Ishikawa (cell line): Measurements from ENCODE around the gene DBF4B.
A peak's percentile ranks its signal among the peaks of the same experiment; 100 is the strongest.

Experiments used
- CEBPB ChIP-seq: IDR thresholded peaks from 2 replicates; pipeline ENCODE4 v1.6.1; 2012
- CREB1 ChIP-seq: IDR thresholded peaks from 2 replicates; pipeline ENCODE4 v1.6.1; 2012; ENCODE audit warnings: low read depth
- EGR1 ChIP-seq: IDR thresholded peaks from 2 replicates; pipeline ENCODE4 v1.6.1; 2012
- EP300 ChIP-seq: IDR thresholded peaks from 2 replicates; pipeline ENCODE4 v1.6.1; 2012; ENCODE audit warnings: borderline replicate concordance
- FOXM1 ChIP-seq: IDR thresholded peaks from 2 replicates; pipeline ENCODE4 v1.6.1; 2012; ENCODE audit warnings: low read depth, borderline replicate concordance
- NFIC ChIP-seq: IDR thresholded peaks from 2 replicates; pipeline ENCODE4 v1.6.1; 2012
- RAD21 ChIP-seq: IDR thresholded peaks from 2 replicates; pipeline ENCODE4 v1.6.1; 2012; ENCODE audit warnings: low read depth
- TAF1 ChIP-seq: IDR thresholded peaks from 2 replicates; pipeline ENCODE4 v1.6.1; 2012; ENCODE audit warnings: low read depth, mild to moderate bottlenecking
- TCF12 ChIP-seq: IDR thresholded peaks from 2 replicates; pipeline ENCODE4 v1.6.1; 2012; ENCODE audit warnings: low read depth
- TEAD4 ChIP-seq: IDR thresholded peaks from 2 replicates; pipeline ENCODE4 v1.6.1; 2012
- YY1 ChIP-seq: IDR thresholded peaks from 2 replicates; pipeline ENCODE4 v1.6.1; 2012; ENCODE audit warnings: low read depth
- ZBTB7A ChIP-seq: IDR thresholded peaks from 2 replicates; pipeline ENCODE4 v1.6.1; 2012; ENCODE audit warnings: low read depth
- TF ChIP-seq, protein P1 (sequence below): IDR thresholded peaks from 2 replicates; pipeline ENCODE4 v1.6.1; 2012
- TF ChIP-seq, protein P2 (sequence below): IDR thresholded peaks from 2 replicates; pipeline ENCODE4 v1.6.1; 2012; ENCODE audit warnings: low read depth, mild to moderate bottlenecking
- TF ChIP-seq, protein P3 (sequence below): IDR thresholded peaks from 2 replicates; pipeline ENCODE4 v1.6.1; 2012

Gene DBF4B

DNA sequence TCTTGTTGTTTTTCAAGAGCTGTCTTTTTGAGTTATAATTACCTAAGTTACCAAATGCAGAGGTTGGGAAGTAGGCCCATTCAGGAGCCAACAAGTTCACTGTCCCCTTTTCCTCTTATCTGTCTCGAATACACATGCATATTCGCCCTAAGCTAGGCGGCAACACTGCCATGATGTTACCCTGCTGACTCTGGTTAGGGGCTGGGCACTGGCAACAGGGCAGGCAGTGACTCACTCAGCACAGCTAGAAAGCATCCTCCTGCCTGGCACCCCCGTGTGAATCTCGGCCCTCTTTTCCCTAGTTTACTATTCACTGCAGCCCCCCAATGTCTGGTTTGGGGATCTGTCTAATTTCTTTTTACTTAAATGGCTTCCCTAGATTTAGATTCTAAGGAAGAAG is 13.8 kb downstream of the DBF4B start:
- TF ChIP-seq EP300, result no peak
- no peak for TF ChIP-seq TCF12
- no peak for TF ChIP-seq CEBPB
- no peak for TF ChIP-seq FOXM1
- TF ChIP-seq RAD21, result no peak
- TF ChIP-seq EGR1, result no peak
- no peak for TF ChIP-seq NFIC
- no peak for TF ChIP-seq TEAD4
- TF ChIP-seq, protein P1, sequence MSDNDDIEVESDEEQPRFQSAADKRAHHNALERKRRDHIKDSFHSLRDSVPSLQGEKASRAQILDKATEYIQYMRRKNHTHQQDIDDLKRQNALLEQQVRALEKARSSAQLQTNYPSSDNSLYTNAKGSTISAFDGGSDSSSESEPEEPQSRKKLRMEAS, result no peak
- no peak for TF ChIP-seq TAF1
- TF ChIP-seq CREB1, result no peak
- TF ChIP-seq, protein P2, sequence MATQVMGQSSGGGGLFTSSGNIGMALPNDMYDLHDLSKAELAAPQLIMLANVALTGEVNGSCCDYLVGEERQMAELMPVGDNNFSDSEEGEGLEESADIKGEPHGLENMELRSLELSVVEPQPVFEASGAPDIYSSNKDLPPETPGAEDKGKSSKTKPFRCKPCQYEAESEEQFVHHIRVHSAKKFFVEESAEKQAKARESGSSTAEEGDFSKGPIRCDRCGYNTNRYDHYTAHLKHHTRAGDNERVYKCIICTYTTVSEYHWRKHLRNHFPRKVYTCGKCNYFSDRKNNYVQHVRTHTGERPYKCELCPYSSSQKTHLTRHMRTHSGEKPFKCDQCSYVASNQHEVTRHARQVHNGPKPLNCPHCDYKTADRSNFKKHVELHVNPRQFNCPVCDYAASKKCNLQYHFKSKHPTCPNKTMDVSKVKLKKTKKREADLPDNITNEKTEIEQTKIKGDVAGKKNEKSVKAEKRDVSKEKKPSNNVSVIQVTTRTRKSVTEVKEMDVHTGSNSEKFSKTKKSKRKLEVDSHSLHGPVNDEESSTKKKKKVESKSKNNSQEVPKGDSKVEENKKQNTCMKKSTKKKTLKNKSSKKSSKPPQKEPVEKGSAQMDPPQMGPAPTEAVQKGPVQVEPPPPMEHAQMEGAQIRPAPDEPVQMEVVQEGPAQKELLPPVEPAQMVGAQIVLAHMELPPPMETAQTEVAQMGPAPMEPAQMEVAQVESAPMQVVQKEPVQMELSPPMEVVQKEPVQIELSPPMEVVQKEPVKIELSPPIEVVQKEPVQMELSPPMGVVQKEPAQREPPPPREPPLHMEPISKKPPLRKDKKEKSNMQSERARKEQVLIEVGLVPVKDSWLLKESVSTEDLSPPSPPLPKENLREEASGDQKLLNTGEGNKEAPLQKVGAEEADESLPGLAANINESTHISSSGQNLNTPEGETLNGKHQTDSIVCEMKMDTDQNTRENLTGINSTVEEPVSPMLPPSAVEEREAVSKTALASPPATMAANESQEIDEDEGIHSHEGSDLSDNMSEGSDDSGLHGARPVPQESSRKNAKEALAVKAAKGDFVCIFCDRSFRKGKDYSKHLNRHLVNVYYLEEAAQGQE, result no peak

DNA sequence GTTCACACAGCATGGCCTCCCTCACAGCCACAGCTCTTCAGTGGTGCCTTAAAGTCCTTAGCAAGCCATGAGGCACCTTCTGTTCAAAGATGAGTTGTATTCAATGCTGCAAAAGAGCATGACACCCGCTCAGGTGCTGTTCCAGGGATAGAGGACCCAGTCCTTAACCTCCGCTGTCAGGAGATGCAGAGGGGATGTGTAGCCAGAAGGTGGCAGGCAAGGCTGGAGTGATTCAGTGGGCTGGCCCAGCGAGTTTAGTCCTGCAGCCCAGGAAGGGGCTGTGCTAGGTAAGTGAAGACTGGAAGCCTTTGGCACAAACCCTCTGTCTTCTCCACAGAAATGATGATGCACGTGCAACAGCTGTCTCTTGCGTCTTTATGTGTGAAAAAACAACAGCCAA is 25.3 kb downstream of the DBF4B start:
- no peak for TF ChIP-seq FOXM1
- TF ChIP-seq CEBPB, result no peak
- TF ChIP-seq NFIC, result no peak
- peak; percentile 23; the same call in 1 of the 2 replicates for TF ChIP-seq RAD21
- TF ChIP-seq EP300, result no peak
- no peak for TF ChIP-seq TEAD4

DNA sequence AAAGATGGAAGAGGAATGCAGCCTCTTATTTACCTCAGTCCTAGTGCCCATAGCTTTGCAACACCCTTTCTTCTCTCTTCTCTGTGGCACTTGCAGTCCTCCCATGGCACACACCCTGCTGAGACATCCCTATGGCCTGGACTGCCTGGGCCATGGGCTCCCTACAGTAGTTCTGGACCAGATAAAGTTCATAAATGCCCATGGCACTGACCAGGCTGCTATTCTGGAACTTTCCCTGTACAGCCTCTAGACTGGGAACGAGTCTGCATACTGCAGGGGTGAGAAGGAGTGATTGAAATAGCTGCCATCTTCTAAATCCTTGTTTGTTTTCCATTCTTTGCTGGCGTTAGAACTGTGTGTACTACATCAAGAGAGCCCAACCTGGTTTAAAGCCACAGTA is 25.8 kb downstream of the DBF4B start:
- TF ChIP-seq CEBPB, result no peak
- no peak for TF ChIP-seq ZBTB7A
- TF ChIP-seq EP300, result no peak
- TF ChIP-seq EGR1, result no peak
- TF ChIP-seq TCF12, result no peak
- no peak for TF ChIP-seq TEAD4
- TF ChIP-seq RAD21, result no peak

DNA sequence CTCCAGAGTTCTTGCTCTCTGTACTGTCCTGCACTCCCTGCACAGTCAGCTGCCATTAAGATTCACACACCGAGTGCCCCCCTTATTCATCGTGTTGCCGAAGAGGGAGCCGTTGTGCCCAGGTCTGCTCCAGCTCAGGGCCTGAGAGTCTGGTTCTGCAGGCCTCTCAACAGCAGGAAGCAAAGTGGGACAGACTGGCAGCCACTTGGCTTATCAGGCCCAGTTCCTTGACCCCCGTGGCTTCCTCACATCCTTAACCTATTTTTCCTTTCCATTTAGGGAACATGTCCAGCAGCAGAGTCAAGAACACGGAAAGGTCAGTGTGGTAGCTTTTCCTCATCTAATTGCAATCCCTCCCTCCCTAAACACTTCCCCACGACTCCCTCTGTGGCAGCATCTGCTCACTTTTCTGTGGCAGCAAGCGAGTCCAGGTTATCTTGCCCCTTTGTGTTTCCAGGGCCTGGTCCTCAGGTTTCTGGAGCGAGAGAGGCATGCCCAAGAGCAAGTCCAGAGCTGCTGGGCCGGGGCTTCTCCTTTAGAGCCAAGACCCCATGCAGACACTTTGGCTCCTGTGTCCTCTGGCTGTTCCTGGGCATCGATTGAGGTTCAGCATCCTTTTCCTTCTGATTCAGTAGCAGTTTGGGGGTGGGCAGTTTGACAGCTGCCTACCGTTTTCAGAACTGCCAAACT is 28.2 kb downstream of the DBF4B start:
- no peak for TF ChIP-seq RAD21
- no peak for TF ChIP-seq ZBTB7A
- TF ChIP-seq, protein P1, result no peak
- no peak for TF ChIP-seq EGR1
- no peak for TF ChIP-seq CEBPB
- no peak for TF ChIP-seq FOXM1
- no peak for TF ChIP-seq NFIC
- no peak for TF ChIP-seq EP300
- TF ChIP-seq CREB1, result no peak
- TF ChIP-seq, protein P2, result no peak
- no peak for TF ChIP-seq TAF1
- TF ChIP-seq TCF12, result no peak
- TF ChIP-seq, protein P3, sequence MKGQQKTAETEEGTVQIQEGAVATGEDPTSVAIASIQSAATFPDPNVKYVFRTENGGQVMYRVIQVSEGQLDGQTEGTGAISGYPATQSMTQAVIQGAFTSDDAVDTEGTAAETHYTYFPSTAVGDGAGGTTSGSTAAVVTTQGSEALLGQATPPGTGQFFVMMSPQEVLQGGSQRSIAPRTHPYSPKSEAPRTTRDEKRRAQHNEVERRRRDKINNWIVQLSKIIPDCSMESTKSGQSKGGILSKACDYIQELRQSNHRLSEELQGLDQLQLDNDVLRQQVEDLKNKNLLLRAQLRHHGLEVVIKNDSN, result no peak
- no peak for TF ChIP-seq YY1

DNA sequence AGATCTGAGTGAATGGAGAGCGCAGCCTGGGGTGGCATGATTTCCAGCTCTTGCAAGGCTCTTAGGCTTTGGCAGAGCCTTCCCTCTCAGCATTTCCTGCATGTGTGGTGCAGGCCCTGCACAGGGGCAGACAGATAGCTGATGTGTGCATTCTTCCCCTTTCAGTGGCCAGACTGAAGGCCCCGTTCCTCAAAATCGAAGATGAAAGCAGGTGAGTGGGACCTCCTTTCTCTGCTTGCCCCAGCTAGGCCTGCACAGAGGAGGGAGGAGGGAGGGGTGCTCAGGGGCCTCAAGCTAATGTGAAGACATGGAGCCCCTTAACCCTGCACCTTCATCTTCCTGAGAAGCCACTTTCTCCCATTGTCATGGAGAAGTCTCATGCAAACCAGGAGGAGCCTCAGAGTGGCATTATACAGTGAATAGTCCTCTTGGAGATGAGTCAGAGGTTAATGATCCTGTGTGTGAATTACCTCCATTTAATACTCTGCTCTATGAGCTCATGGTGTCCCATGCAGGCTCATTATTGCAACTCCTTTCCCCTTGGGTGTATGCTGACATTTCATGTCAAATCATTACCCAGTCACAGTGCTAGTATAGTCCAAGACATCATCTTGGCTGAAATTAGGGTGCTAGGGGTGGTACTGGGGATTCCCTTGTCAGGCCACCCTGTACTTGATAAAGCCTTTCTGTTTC is 29.9 kb downstream of the DBF4B start:
- TF ChIP-seq, protein P3, result no peak
- TF ChIP-seq TEAD4, result no peak
- no peak for TF ChIP-seq FOXM1
- TF ChIP-seq, protein P2, result no peak
- no peak for TF ChIP-seq TCF12
- no peak for TF ChIP-seq YY1
